ENCODE results near the gene HS3ST3A1.
"Not testable (repeated sequence)": the region's sequence is repeated elsewhere in the genome, so short reads cannot be mapped to it uniquely, and the experiment has no call there.

The HS3ST3A1 gene

GRCh38 chr17:13537871-13538643 lies 63.7 kb downstream of the HS3ST3A1 start:
- no peak for DNase-seq

GRCh38 chr17:13537167-13537731 lies 64.5 kb downstream of the HS3ST3A1 start:
- peak; percentile 45 for DNase-seq

DNA sequence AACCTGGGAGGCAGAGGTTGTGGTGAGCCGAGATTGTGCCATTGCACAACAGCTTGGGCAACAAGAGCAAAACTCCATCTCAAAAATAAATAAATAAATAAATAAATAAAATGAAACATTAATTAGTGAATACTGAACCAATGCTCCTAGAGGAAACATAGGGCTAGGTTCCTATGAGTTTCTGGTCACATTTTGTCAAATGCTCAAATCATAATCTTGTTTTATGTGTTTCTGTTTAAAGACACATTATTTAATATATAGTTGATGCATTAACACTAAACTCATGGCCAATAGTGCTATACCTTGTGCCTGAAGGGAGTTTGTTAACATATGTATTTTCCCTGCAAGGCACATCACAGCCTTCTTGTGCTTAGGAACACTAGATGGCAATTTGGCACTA lies 66.8 kb downstream of the HS3ST3A1 start:
- no peak for DNase-seq

DNA sequence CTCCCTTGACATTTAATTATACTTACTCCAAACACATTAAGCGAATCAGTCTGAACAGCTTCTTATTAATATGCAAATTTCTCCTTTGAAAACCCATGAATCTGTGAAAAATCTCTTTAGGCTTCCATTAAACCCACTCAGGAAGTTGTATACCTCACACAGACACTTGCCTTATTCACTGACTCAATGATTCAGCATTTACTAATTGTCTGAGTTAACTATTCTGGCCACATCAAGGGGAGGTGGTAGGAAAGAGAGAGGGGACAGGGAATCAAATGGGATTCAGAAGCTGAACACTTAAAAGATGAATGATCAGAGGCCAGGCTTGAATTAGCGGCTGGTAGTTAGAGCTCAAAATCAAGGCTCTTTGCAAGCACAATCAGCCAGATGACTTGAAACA lies 70.0 kb downstream of the HS3ST3A1 start:
- DNase-seq = no peak

DNA sequence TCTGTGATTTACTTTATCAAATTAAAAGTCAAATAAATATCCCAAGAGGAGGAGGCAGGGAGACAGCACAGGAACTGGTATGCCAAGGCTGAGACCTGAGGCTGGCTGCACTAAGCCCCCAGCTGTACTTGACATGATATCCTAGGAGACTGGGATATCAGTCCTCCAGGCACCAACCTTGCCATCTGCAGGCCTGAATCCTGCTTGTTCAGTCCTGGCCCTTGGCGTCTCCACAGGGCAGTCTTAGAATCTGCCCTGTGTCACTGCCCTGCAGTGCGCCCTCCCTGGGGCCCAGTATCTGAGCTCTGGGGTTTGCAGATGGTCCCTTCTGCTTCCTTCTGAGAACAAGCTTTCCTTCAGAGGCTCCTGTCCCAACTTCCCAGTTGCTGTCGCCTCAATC lies 75.9 kb downstream of the HS3ST3A1 start:
- no peak for DNase-seq

- DNase-seq = no peak
Observed at GRCh38 chr17:13523164-13523563, 78.6 kb downstream of the HS3ST3A1 start.

DNA sequence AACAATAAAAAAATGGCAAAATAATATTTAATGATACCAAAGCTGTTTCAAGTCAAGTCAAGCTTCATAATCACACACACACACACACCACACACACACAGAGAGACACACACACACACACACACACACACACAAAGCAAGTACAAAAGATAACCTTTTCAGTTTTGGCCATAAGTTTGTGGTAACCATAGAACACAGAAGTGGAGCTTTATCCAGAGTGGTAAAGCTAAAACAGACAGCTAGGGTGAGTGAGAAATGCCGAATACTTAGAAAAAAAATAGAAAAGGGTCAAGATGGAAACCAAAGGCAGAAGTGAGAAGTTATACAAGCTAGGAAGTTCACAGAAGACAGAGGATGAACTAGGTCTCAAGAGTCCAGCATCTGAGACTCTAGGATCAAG lies 79.0 kb downstream of the HS3ST3A1 start:
- no peak for DNase-seq

- no peak for DNase-seq
Observed at GRCh38 chr17:13521784-13522183, 79.9 kb downstream of the HS3ST3A1 start.

- peak; percentile 96 for DNase-seq
Observed at GRCh38 chr17:13520899-13521572, 80.7 kb downstream of the HS3ST3A1 start.

DNA sequence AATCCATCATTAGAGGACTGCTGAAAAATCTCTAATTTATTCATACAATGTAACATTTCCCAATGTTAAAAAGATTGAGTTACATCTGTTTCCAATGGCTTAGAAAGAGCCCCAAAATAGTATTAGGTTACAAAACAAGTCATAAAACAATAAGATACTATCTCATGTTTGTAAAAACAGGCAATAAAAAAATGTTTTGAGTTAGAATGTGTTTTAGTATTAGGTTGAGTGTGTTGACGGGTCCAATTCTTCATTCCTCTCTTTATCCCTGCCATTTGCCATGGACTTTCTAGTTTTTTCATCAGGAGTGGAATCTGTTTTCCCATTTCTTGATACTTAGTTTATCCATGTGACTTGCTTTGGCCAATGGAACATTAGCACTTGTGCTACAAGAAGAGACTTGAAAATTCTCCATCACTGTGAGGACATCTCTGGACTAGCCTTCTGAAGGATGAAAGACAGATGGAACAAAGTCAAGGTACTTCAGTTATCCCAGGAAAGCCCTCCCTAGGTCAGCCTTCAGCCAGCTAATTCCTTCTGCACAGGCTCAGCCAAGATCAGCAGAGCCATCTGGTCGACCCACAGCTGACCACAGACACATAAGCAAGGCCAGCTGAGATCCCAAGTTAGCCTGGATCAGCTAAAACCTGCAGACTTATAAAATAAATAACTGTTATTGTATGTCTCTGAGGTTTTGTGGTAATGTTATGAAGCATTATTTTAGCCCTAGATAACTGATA lies 83.3 kb downstream of the HS3ST3A1 start:
- DNase-seq = no peak

DNA sequence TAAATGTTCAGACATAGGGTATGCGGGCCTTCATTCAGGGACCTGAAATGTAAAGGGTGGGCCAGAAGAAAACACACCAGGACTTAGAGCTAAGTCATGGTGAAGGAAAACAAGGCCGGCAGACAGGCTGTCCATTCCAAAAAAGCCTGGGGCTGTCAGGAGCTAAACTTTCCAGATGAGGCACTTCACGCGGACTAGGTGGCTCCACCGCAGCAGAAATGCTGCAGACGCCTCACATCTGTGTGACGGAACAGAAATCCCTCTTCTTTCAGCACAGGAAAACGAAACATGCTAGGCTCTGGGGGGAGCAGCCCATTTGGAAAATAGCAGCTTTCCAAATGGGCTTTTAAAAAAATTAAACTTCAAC lies 88.7 kb downstream of the HS3ST3A1 start:
- DNase-seq = peak; percentile 44

DNA sequence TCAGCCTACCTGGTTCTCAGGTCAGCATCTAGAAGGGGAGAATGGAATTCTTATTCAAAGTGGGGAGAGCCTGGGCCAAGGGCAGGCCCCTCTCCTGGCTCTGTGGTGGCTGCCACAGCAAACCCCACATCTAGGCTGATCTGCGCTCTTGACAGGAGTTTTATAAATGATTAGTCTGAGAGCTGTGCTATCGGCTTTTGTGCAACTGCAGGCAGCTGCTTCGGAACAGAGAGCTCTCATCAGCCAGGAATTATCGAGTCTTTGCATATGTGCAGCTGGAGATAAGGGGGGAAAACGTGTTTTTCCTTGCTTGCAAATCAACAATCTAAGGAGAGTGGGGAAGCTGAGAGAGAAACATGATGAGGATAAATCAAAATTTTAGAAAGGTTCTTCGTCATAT lies 91.7 kb downstream of the HS3ST3A1 start:
- DNase-seq = no peak

GRCh38 chr17:13509527-13509926 lies 92.2 kb downstream of the HS3ST3A1 start:
- no peak for DNase-seq

DNA sequence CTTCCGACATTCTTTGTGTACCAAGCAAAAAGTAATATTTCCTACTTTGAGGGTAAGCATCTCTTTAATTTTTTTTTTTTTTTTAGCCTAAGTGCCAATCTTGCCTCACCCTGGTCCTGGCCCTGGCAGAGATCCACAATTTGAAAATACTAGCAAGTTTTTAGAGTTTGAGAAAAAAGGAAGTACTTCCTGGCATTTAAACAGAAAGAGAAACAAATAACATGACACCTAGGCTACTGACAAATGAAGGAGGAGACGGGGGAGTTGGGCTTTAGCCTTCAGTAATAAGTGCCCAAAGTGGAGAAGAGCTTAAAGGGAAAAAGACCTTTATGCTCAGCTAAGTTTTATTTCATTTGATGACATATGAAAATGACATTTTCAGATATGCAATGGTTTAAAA lies 92.8 kb downstream of the HS3ST3A1 start:
- no peak for DNase-seq

DNA sequence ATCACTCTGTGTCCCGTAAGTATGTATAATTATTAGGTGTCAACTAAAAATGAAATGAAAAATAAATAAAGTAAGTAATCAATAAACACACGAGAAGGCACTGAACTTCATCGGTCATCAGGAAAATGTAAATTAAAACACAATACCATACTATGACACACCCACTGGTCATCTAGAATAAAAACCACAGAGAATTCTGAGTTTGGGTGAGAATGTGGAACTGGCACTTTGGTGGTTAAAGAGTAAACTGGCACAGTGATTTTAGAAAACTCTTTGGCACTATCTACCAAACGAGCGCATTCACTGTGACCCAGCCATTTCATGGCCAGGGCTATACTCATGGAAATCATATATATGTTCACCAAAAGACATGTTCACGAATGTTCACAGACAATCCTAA lies 98.2 kb downstream of the HS3ST3A1 start:
- no peak for DNase-seq

DNA sequence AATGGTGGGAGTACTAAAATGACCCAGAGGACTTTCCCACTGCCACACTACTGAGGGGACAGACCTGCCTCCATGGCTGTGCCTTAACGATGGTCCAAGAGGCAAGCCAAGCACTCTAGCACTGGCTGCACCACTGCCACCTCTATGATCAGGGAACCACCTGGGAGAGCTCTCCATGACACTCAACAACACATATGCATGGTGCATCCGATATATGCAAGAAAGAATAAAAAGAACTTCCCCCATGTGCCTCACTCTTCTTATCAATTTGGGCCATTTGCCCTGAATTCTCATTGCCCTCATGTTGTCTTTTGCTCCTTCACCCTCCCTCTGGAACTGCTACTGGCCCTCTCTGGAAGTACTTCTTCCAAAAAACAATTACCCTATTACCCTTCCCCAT lies 99.5 kb downstream of the HS3ST3A1 start:
- DNase-seq = no peak

DNA sequence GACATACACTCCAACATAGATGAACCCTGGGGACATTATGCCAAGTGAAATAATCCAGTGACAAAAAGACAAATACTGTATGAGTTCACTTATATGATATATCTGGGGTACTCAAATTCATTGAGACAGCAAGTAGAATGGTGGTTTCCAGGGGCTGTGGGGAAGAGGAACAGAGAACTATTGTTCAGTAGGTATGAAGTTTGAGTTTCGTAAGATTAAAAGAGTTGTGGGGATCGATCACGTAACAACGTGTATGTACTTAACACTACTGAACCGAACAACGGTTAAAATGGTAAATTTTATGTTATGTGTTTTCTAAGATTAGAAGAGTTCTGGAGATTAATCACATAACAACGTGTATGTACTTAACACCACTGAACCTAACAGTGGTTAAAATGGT lies 100.8 kb downstream of the HS3ST3A1 start:
- no peak for DNase-seq

GRCh38 chr17:13498184-13498583 lies 103.5 kb downstream of the HS3ST3A1 start:
- DNase-seq = no peak

- DNase-seq = not testable (repeated sequence)
Observed at GRCh38 chr17:13496553-13497056, 105.1 kb downstream of the HS3ST3A1 start.

- DNase-seq = no peak
Observed at GRCh38 chr17:13495423-13495822, 106.3 kb downstream of the HS3ST3A1 start.

- DNase-seq = no peak
Observed at GRCh38 chr17:13492737-13493122, 109.0 kb downstream of the HS3ST3A1 start.

GRCh38 chr17:13491916-13492736 lies 109.6 kb downstream of the HS3ST3A1 start:
- no peak for DNase-seq

Data from fibroblast of skin of scalp (primary cell).